ENCODE results near the gene INHA.

INHA gene

GRCh38 chr2:219527472-219527871 lies 44.6 kb upstream of the INHA start:
- TF ChIP-seq CTCF (IDR thresholded peaks at IDR 0.05; ENCODE audit: low read depth, low read length) = no peak
- no peak for DNase-seq (ENCODE audit: extremely low read depth, low read depth)

- peak; percentile 53 for DNase-seq (ENCODE audit: extremely low read depth, low read depth)
- TF ChIP-seq CTCF (IDR thresholded peaks at IDR 0.05; ENCODE audit: low read depth, low read length) = peak; percentile 96
Observed at GRCh38 chr2:219530048-219530963, 41.8 kb upstream of the INHA start.

- no peak for DNase-seq (ENCODE audit: extremely low read depth, low read depth)
- no peak for TF ChIP-seq CTCF (IDR thresholded peaks at IDR 0.05; ENCODE audit: low read depth, low read length)
Observed at GRCh38 chr2:219531639-219532377, 40.3 kb upstream of the INHA start.

- no peak for DNase-seq (ENCODE audit: extremely low read depth, low read depth)
- TF ChIP-seq CTCF (IDR thresholded peaks at IDR 0.05; ENCODE audit: low read depth, low read length) = no peak
Observed at GRCh38 chr2:219532378-219532649, 39.8 kb upstream of the INHA start.

- DNase-seq (ENCODE audit: extremely low read depth, low read depth) = no peak
- TF ChIP-seq CTCF (IDR thresholded peaks at IDR 0.05; ENCODE audit: low read depth, low read length) = no peak
Observed at GRCh38 chr2:219533930-219534661, 38.0 kb upstream of the INHA start.

- no peak for TF ChIP-seq CTCF (IDR thresholded peaks at IDR 0.05; ENCODE audit: low read depth, low read length)
- DNase-seq (ENCODE audit: extremely low read depth, low read depth) = no peak
Observed at GRCh38 chr2:219536425-219536824, 35.7 kb upstream of the INHA start.

GRCh38 chr2:219536967-219537366 lies 35.1 kb upstream of the INHA start:
- DNase-seq (ENCODE audit: extremely low read depth, low read depth) = no peak
- no peak for TF ChIP-seq CTCF (IDR thresholded peaks at IDR 0.05; ENCODE audit: low read depth, low read length)
